ENCODE results near the gene ESYT3. TPM values are rescaled to one million over a fixed set of nuclear protein-coding genes. Genes with fewer than 3 reads are reported as not detected.

ESYT3 gene
- total RNA-seq, 1 donor from 2014 or later, result not detected

- Mint-ChIP-seq H3K4me1 (ENCODE audit: unreplicated experiment) (peaks cover 11% of the 10 kb centered on the region), H3K27ac (ENCODE audit: unreplicated experiment) (no peak overlapping the region), H3K36me3 (ENCODE audit: low read depth, unreplicated experiment) (no peaks in the 10 kb centered on the region), H3K4me3 (ENCODE audit: unreplicated experiment) (no peak overlapping the region), H3K9me3 (ENCODE audit: unreplicated experiment) (no peaks in the 10 kb centered on the region), H3K27me3 (ENCODE audit: unreplicated experiment) (peaks cover 5% of the 10 kb centered on the region)
- TF ChIP-seq, protein P1, sequence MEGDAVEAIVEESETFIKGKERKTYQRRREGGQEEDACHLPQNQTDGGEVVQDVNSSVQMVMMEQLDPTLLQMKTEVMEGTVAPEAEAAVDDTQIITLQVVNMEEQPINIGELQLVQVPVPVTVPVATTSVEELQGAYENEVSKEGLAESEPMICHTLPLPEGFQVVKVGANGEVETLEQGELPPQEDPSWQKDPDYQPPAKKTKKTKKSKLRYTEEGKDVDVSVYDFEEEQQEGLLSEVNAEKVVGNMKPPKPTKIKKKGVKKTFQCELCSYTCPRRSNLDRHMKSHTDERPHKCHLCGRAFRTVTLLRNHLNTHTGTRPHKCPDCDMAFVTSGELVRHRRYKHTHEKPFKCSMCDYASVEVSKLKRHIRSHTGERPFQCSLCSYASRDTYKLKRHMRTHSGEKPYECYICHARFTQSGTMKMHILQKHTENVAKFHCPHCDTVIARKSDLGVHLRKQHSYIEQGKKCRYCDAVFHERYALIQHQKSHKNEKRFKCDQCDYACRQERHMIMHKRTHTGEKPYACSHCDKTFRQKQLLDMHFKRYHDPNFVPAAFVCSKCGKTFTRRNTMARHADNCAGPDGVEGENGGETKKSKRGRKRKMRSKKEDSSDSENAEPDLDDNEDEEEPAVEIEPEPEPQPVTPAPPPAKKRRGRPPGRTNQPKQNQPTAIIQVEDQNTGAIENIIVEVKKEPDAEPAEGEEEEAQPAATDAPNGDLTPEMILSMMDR (IDR thresholded peaks at IDR 0.05; ENCODE audit: unreplicated experiment), result no peak
- no peak for DNase-seq (ENCODE audit: low spot score)
These were observed 1.7 kb upstream of the ESYT3 start for GRCh38 chr3:138432576-138433240.

- H3K27me3 Mint-ChIP-seq (ENCODE audit: unreplicated experiment), result peaks cover 9% of the 10 kb centered on the region
- no peaks in the 10 kb centered on the region for H3K36me3 Mint-ChIP-seq (ENCODE audit: low read depth, unreplicated experiment)
- DNase-seq (ENCODE audit: low spot score), result no peak
- H3K27ac Mint-ChIP-seq (ENCODE audit: unreplicated experiment), result no peak overlapping the region
- no peaks in the 10 kb centered on the region for H3K9me3 Mint-ChIP-seq (ENCODE audit: unreplicated experiment)
- H3K4me3 Mint-ChIP-seq (ENCODE audit: unreplicated experiment), result peak overlapping the region; percentile 83
- TF ChIP-seq, protein P1 (IDR thresholded peaks at IDR 0.05; ENCODE audit: unreplicated experiment), result no peak
- H3K4me1 Mint-ChIP-seq (ENCODE audit: unreplicated experiment), result peaks cover 11% of the 10 kb centered on the region
These were observed 532 bp upstream of the ESYT3 start for GRCh38 chr3:138433892-138434275.

- Mint-ChIP-seq H3K4me1 (ENCODE audit: unreplicated experiment) (peaks cover 11% of the 10 kb centered on the region), H3K9me3 (ENCODE audit: unreplicated experiment) (no peaks in the 10 kb centered on the region), H3K27ac (ENCODE audit: unreplicated experiment) (no peak overlapping the region), H3K36me3 (ENCODE audit: low read depth, unreplicated experiment) (no peaks in the 10 kb centered on the region), H3K4me3 (ENCODE audit: unreplicated experiment) (no peak overlapping the region), H3K27me3 (ENCODE audit: unreplicated experiment) (peaks cover 13% of the 10 kb centered on the region)
- DNase-seq (ENCODE audit: low spot score), result peak; percentile 23
- TF ChIP-seq, protein P1 (IDR thresholded peaks at IDR 0.05; ENCODE audit: unreplicated experiment), result no peak
These were observed 708 bp downstream of the ESYT3 start for GRCh38 chr3:138434875-138435772.

DNA sequence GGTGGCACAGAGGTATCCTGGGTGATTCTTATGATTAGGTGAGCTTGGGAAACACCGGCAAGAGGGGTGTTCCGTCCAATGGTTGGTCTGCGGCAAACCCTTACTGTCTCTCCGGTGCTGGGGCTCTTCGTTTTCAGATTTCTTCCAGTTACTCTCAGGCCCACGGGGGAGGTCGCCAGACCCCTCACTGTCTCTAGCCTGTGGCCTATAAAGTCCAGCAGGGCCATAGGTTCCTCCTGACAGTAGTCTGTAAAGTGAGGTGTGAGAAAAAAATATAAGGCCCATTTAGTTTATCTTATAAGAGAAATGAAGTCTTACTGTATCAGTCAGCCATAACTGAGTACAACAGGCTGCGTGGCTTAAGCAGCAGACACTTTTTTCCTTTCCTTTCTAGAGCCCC, 1.4 kb downstream of the ESYT3 start:
- H3K36me3 Mint-ChIP-seq (ENCODE audit: low read depth, unreplicated experiment), result no peaks in the 10 kb centered on the region
- H3K27me3 Mint-ChIP-seq (ENCODE audit: unreplicated experiment), result peaks cover 13% of the 10 kb centered on the region
- H3K4me1 Mint-ChIP-seq (ENCODE audit: unreplicated experiment), result peaks cover 11% of the 10 kb centered on the region
- no peak overlapping the region for H3K4me3 Mint-ChIP-seq (ENCODE audit: unreplicated experiment)
- H3K9me3 Mint-ChIP-seq (ENCODE audit: unreplicated experiment), result no peaks in the 10 kb centered on the region
- TF ChIP-seq, protein P1 (IDR thresholded peaks at IDR 0.05; ENCODE audit: unreplicated experiment), result no peak
- no peak for DNase-seq (ENCODE audit: low spot score)
- H3K27ac Mint-ChIP-seq (ENCODE audit: unreplicated experiment), result no peak overlapping the region

DNA sequence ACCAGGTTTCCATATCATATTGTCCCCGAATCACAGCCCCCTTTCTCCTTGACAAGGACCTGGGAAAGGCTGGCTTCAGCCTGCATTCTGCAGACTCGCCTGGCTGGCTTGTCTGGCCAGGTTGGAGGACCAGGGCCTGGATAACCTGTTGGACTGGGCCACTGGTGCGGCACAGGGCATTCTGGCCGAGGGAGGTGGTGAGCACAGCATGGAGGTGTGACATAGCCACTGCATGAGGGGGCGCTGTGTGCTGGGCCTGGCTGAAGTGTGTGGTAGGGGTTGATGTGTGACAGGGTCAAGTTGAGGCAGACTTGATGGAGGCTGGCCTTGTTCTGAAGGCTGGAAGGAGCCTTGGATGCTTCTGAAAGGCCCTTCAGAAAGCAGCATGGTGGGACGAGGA, 2.9 kb downstream of the ESYT3 start:
- Mint-ChIP-seq H3K36me3 (ENCODE audit: low read depth, unreplicated experiment) (no peaks in the 10 kb centered on the region), H3K9me3 (ENCODE audit: unreplicated experiment) (no peaks in the 10 kb centered on the region), H3K27me3 (ENCODE audit: unreplicated experiment) (peaks cover 13% of the 10 kb centered on the region), H3K4me3 (ENCODE audit: unreplicated experiment) (no peak overlapping the region), H3K4me1 (ENCODE audit: unreplicated experiment) (peaks cover 17% of the 10 kb centered on the region), H3K27ac (ENCODE audit: unreplicated experiment) (no peak overlapping the region)
- TF ChIP-seq, protein P1 (IDR thresholded peaks at IDR 0.05; ENCODE audit: unreplicated experiment), result no peak
- DNase-seq (ENCODE audit: low spot score), result no peak

Data from endothelial cell (in vitro differentiated cells).